ENCODE results near the gene GRIK3. TPM values are rescaled to one million over a fixed set of nuclear protein-coding genes. Genes with fewer than 3 reads are reported as not detected.

Gene GRIK3
- total RNA-seq, 4 donors from 2014 or later = 0.13 to 0.42 (median 0.15) TPM; not detected in 1

DNA sequence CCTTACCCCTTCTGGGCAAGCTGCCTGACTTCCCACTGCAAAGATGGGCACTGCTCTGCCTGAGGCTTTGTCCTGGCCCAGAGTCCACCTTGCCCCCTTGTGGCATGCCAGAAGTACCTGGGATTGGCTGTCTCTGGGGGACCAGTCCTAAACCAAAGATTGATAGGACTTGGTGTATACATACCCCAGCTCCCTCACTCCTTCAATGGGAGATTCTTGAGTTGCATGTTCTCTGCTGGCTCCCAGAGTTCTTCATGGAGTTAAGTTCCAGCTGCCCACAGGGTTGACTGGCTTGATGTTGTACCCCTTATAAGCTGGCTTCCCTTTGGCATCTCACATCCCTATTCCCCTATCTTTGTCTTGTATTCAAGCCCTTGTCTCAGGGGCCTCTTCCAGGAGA is 244.8 kb downstream of the GRIK3 start:
- H3K27me3 ChIP-seq = no peaks in the 10 kb centered on the region
- intact Hi-C loops (cut with DNase I) = no loop called here

DNA sequence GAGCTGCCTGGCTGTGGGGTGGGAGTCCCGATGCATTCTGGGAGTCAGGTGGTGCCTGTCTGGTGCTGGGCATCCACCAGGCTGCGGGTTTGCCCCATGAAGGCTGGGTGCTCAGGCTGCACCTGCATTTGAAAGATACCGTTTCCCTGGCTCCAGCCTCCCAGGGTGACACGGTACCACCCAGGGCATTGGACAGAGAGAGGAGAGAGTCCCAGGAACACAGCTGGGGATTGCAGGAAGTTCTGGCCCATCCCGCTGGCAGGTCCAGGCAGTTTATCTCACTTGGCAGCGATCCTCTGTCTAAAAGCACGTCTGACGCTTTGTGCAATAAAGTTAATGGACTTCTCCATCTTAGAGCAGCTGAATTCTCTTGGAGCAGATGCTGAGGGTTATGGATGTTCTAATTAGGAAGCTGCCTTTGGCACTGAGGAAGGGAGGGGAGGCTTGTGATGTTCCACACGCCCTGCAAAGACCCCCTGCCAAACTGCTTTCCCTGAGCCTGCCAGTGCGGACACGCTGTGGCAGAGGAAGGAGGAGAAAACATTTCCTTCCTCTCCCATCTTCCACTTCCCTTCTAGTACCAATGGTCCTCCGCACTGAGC is 246.9 kb downstream of the GRIK3 start:
- no peak overlapping the region for H3K4me3 ChIP-seq (replicated peaks in 1 of 3)
- no peaks in the 10 kb centered on the region for H3K4me1 ChIP-seq
- 61 to 73% methylated on average over 8 to 12 of the region's 12 CpGs for WGBS, 2 donors
- TF ChIP-seq CTCF (IDR thresholded peaks at IDR 0.05) (no peak), POLR2A (IDR thresholded peaks at IDR 0.05) (no peak)
- H3K36me3 ChIP-seq = no peaks in the 10 kb centered on the region
- intact Hi-C loops (cut with DNase I) = no loop called here
- no peaks in the 10 kb centered on the region for H3K9me3 ChIP-seq
- H3K27me3 ChIP-seq = no peaks in the 10 kb centered on the region
- no peak for DNase-seq
- no peak overlapping the region for H3K27ac ChIP-seq

More for the DNA sequence above, 244.8 kb downstream of the GRIK3 start:
- no peaks in the 10 kb centered on the region for H3K9me3 ChIP-seq
- H3K27ac ChIP-seq = no peak overlapping the region
- H3K36me3 ChIP-seq = no peaks in the 10 kb centered on the region
- DNase-seq = no peak
- H3K4me3 ChIP-seq (replicated peaks in 1 of 3) = no peak overlapping the region
- H3K4me1 ChIP-seq = no peaks in the 10 kb centered on the region
- TF ChIP-seq CTCF (IDR thresholded peaks at IDR 0.05) (no peak), POLR2A (IDR thresholded peaks at IDR 0.05) (no peak)

DNA sequence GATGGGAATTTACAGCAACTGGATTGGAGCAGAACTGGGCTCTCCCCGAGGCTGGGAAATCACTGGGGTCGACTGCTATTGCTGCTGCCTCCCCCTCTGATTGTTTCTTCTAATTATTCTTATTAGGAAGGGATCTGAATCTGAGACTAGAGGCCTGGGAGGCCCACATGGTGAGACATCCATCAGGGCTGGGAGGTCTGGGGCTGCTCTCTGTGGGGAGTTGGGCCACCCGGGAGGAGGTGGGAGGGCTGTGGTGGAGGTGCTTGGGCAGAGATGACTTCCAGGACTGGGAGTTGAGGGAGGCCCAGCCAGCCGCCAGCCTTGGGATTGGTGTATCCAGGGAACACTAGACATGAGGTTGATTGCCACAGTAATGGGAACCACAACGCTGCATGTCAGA is 247.9 kb downstream of the GRIK3 start:
- intact Hi-C loops (cut with DNase I) = no loop called here
- TF ChIP-seq POLR2A (IDR thresholded peaks at IDR 0.05) (no peak), CTCF (IDR thresholded peaks at IDR 0.05) (no peak)
- Histone ChIP-seq H3K27me3 (no peaks in the 10 kb centered on the region), H3K9me3 (no peaks in the 10 kb centered on the region), H3K4me3 (replicated peaks in 1 of 3) (no peak overlapping the region), H3K4me1 (no peaks in the 10 kb centered on the region), H3K36me3 (no peaks in the 10 kb centered on the region), H3K27ac (no peak overlapping the region)
- DNase-seq = no peak
- 76 to 86% methylated on average over 5 of the region's 5 CpGs for WGBS, 2 donors

- Histone ChIP-seq H3K9me3 (no peaks in the 10 kb centered on the region), H3K4me1 (no peaks in the 10 kb centered on the region), H3K36me3 (no peaks in the 10 kb centered on the region), H3K27ac (no peak overlapping the region), H3K27me3 (no peaks in the 10 kb centered on the region), H3K4me3 (replicated peaks in 1 of 3) (no peak overlapping the region)
- no peak for TF ChIP-seq POLR2A (IDR thresholded peaks at IDR 0.05)
- no peak for TF ChIP-seq CTCF (IDR thresholded peaks at IDR 0.05)
- intact Hi-C loops (cut with DNase I) = no loop called here
- DNase-seq = no peak
- 64 to 68% methylated on average over 9 of the region's 9 CpGs for WGBS, 2 donors
These were observed 250.0 kb downstream of the GRIK3 start for GRCh38 chr1:36784147-36784859.

GRCh38 chr1:36783475-36783874 is 250.8 kb downstream of the GRIK3 start:
- no peak overlapping the region for H3K27ac ChIP-seq
- no peaks in the 10 kb centered on the region for H3K9me3 ChIP-seq
- 72 to 90% methylated on average over 3 of the region's 3 CpGs for WGBS, 2 donors
- TF ChIP-seq POLR2A (IDR thresholded peaks at IDR 0.05) = no peak
- TF ChIP-seq CTCF (IDR thresholded peaks at IDR 0.05) = no peak
- H3K4me3 ChIP-seq (replicated peaks in 1 of 3) = no peak overlapping the region
- H3K4me1 ChIP-seq = no peaks in the 10 kb centered on the region
- intact Hi-C loops (cut with DNase I) = no loop called here
- no peaks in the 10 kb centered on the region for H3K36me3 ChIP-seq
- DNase-seq = no peak
- no peaks in the 10 kb centered on the region for H3K27me3 ChIP-seq
